ENCODE results near the gene SPATA3. TPM values are rescaled to one million over a fixed set of nuclear protein-coding genes. Genes with fewer than 3 reads are reported as not detected.

SPATA3 gene
- total RNA-seq, 2 experiments from 2014 or later: not detected

- Histone ChIP-seq H3K36me3 (ENCODE audit: insufficient read depth, low read length) (no peaks in the 10 kb centered on the region), H3K4me1 (ENCODE audit: insufficient read depth, low read length) (peaks cover 19% of the 10 kb centered on the region), H3K27ac (ENCODE audit: low read depth in 1 of 2, low read length in 2 of 2) (no peak overlapping the region), H3K27me3 (ENCODE audit: control insufficient read depth in 1 of 2, insufficient read depth in 2 of 2, low read length in 2 of 2) (peaks cover 6 to 7% of the 10 kb centered on the region in 2 experiments), H3K4me3 (ENCODE audit: low read length) (no peak overlapping the region), H3K9me3 (ENCODE audit: control insufficient read depth in 1 of 2, insufficient read depth in 1 of 2, low read length in 2 of 2) (no peaks in the 10 kb centered on the region)
- POLR2A ChIA-PET: no interaction called here
- Mint-ChIP-seq H3K27me3 (peaks cover 16% of the 10 kb centered on the region), H3K4me1 (ENCODE audit: low read depth) (peaks cover 21% of the 10 kb centered on the region), H3K27ac (no peak overlapping the region), H3K9me3 (no peaks in the 10 kb centered on the region), H3K36me3 (ENCODE audit: low read depth) (no peaks in the 10 kb centered on the region), H3K4me3 (no peak overlapping the region)
- DNase-seq (no peak), ATAC-seq (ENCODE audit: poor library complexity) (no peak)
- TF ChIP-seq, protein P1, sequence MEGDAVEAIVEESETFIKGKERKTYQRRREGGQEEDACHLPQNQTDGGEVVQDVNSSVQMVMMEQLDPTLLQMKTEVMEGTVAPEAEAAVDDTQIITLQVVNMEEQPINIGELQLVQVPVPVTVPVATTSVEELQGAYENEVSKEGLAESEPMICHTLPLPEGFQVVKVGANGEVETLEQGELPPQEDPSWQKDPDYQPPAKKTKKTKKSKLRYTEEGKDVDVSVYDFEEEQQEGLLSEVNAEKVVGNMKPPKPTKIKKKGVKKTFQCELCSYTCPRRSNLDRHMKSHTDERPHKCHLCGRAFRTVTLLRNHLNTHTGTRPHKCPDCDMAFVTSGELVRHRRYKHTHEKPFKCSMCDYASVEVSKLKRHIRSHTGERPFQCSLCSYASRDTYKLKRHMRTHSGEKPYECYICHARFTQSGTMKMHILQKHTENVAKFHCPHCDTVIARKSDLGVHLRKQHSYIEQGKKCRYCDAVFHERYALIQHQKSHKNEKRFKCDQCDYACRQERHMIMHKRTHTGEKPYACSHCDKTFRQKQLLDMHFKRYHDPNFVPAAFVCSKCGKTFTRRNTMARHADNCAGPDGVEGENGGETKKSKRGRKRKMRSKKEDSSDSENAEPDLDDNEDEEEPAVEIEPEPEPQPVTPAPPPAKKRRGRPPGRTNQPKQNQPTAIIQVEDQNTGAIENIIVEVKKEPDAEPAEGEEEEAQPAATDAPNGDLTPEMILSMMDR (IDR thresholded peaks at IDR 0.05): no peak
- intact Hi-C loops (cut with DNase I, micrococcal nuclease): loop anchor here (5.0 to 10.0 kb wide), 5 partner anchors 142 to 733 kb away; partner anchors contain the start of genes CAB39 (in 1 of the 2) and PDE6D (in 1 of the 2)
- CTCF ChIA-PET: no interaction called here
Measured at GRCh38 chr2:231049286-231050017, 53.5 kb downstream of the SPATA3 start.

DNA sequence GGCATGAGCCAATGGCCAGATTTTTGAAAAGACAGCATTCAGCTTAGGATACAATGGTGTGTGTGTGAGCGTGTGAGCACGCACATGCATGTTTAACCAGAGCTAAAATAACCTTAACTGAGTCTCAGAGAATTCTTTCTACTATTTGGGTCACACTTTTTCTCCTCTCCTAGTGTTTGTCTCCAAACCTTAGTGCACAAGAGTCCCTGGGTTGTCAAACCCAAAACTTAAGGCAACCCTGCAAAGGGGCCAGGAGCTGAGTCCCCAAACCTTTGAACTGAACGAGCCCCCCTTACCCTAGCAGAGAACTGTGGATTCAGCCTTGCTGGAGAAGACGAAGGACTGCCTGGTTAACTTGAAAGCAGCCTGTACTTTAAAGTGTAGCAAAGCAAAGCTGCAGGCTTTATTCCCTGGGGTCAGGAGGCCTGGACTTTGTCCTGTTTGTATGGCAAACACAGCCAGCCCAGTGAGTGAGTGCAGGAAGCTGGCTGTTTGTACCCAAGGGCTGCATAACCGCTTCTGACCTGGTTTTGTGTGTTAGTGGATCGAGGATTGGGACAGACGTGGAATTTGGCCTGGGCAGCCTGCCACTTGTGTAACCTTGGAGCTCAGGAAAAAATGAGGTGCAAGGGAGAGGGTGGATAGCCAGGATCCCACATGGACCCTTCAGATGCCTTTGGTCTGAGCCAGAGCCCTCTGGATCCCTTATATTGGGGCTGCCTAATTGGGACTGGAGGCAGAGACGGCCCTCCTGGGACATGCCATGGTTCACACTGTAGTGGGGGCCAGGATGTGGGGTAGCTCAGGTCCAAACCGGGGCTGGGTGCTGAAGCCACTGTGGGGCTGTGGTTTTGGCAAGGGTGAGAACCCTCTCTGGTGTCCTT, 54.3 kb downstream of the SPATA3 start:
- H3K36me3 Mint-ChIP-seq (ENCODE audit: low read depth): no peaks in the 10 kb centered on the region
- no peak overlapping the region for H3K4me3 ChIP-seq (ENCODE audit: low read length)
- no peaks in the 10 kb centered on the region for H3K36me3 ChIP-seq (ENCODE audit: insufficient read depth, low read length)
- H3K4me1 ChIP-seq (ENCODE audit: insufficient read depth, low read length): peaks cover 19% of the 10 kb centered on the region
- peaks cover 21% of the 10 kb centered on the region for H3K4me1 Mint-ChIP-seq (ENCODE audit: low read depth)
- CTCF ChIA-PET: no interaction called here
- H3K4me3 Mint-ChIP-seq: no peak overlapping the region
- TF ChIP-seq, protein P1 (IDR thresholded peaks at IDR 0.05): no peak
- intact Hi-C loops (cut with DNase I, micrococcal nuclease): loop anchor here (5.0 to 10.0 kb wide), 5 partner anchors 143 to 732 kb away; partner anchors contain the start of genes CAB39 (in 1 of the 2) and PDE6D (in 1 of the 2)
- H3K27ac Mint-ChIP-seq: no peak overlapping the region
- H3K27me3 Mint-ChIP-seq: peaks cover 16% of the 10 kb centered on the region
- peak in 1 of 14 experiments; percentile 41 for DNase-seq
- no peaks in the 10 kb centered on the region for H3K9me3 ChIP-seq (ENCODE audit: control insufficient read depth in 1 of 2, insufficient read depth in 1 of 2, low read length in 2 of 2)
- POLR2A ChIA-PET: no interaction called here
- H3K27me3 ChIP-seq (ENCODE audit: control insufficient read depth in 1 of 2, insufficient read depth in 2 of 2, low read length in 2 of 2): peaks cover 6 to 7% of the 10 kb centered on the region in 2 experiments
- no peaks in the 10 kb centered on the region for H3K9me3 Mint-ChIP-seq
- no peak for ATAC-seq (ENCODE audit: poor library complexity)
- no peak overlapping the region for H3K27ac ChIP-seq (ENCODE audit: low read depth in 1 of 2, low read length in 2 of 2)

DNA sequence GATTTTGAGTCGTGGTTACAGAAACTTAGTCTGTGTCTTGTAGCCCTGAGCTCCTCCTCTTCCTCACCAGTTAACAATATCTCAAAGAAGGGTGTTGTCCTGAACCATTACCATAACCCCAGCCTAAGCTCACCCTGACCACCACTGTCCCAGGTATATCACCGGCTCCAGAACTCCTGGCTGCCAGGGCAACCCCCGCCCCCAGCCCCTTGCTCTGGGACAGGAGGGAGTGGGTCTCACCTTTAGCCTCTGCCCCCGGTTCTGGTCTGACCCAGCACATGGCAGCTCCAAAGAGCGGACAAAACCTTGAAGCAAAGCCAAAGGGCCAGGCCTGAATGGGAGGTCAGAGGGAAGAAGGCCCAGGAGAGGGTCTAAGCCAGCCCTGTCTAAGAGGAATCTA, 55.2 kb downstream of the SPATA3 start:
- intact Hi-C loops (cut with DNase I, micrococcal nuclease): loop anchor here (5.0 to 10.0 kb wide), 5 partner anchors 144 to 731 kb away; partner anchors contain the start of genes CAB39 (in 1 of the 2) and PDE6D (in 1 of the 2)
- no peaks in the 10 kb centered on the region for H3K9me3 ChIP-seq (ENCODE audit: control insufficient read depth in 1 of 2, insufficient read depth in 1 of 2, low read length in 2 of 2)
- H3K27ac ChIP-seq (ENCODE audit: low read depth in 1 of 2, low read length in 2 of 2): no peak overlapping the region
- Mint-ChIP-seq H3K9me3 (no peaks in the 10 kb centered on the region), H3K36me3 (ENCODE audit: low read depth) (no peaks in the 10 kb centered on the region), H3K4me1 (ENCODE audit: low read depth) (peaks cover 22% of the 10 kb centered on the region), H3K27ac (no peak overlapping the region), H3K27me3 (peaks cover 16% of the 10 kb centered on the region), H3K4me3 (peak overlapping the region; percentile 54)
- peaks cover 6 to 7% of the 10 kb centered on the region in 2 experiments for H3K27me3 ChIP-seq (ENCODE audit: control insufficient read depth in 1 of 2, insufficient read depth in 2 of 2, low read length in 2 of 2)
- no peak overlapping the region for H3K4me3 ChIP-seq (ENCODE audit: low read length)
- TF ChIP-seq, protein P1 (IDR thresholded peaks at IDR 0.05): no peak
- H3K36me3 ChIP-seq (ENCODE audit: insufficient read depth, low read length): no peaks in the 10 kb centered on the region
- DNase-seq: no peak
- ATAC-seq (ENCODE audit: poor library complexity): no peak
- ChIA-PET CTCF (no interaction called here), POLR2A (no interaction called here)
- peaks cover 19% of the 10 kb centered on the region for H3K4me1 ChIP-seq (ENCODE audit: insufficient read depth, low read length)
